Activated CD8-positive, alpha-beta memory T cell treated with anti-CD3 and anti-CD28 coated beads for 1 hour (primary cell): ENCODE data around the gene ARHGAP6.
"Not testable (repeated sequence)": the region's sequence is repeated elsewhere in the genome, so short reads cannot be mapped to it uniquely, and the experiment has no call there.

Experiments used
- DNase-seq, 2 donors: peaks; one replicate each; pipeline ENCODE4 v3.0.0-alpha.2; 2020; ENCODE audit warnings: low read depth in 1 of 2; ENCODE audit errors: extremely low read depth in 1 of 2

The ARHGAP6 gene

GRCh38 chrX:11532291-11533078 lies 133.2 kb downstream of the ARHGAP6 start:
- DNase-seq = no peak

GRCh38 chrX:11531226-11531625 lies 134.5 kb downstream of the ARHGAP6 start:
- DNase-seq = no peak

GRCh38 chrX:11530621-11531020 lies 135.1 kb downstream of the ARHGAP6 start:
- no peak for DNase-seq

GRCh38 chrX:11528623-11529022 lies 137.1 kb downstream of the ARHGAP6 start:
- DNase-seq = no peak

- DNase-seq = no peak
Observed at GRCh38 chrX:11525685-11526084, 140.0 kb downstream of the ARHGAP6 start.

GRCh38 chrX:11519234-11519633 lies 146.5 kb downstream of the ARHGAP6 start:
- DNase-seq = not testable (repeated sequence)

GRCh38 chrX:11509786-11510185 lies 155.9 kb downstream of the ARHGAP6 start:
- no peak for DNase-seq

- DNase-seq = no peak
Observed at GRCh38 chrX:11504234-11504633, 161.5 kb downstream of the ARHGAP6 start.

GRCh38 chrX:11499076-11500044 lies 166.4 kb downstream of the ARHGAP6 start:
- no peak for DNase-seq

- DNase-seq = not testable (repeated sequence)
Observed at GRCh38 chrX:11491375-11491774, 174.3 kb downstream of the ARHGAP6 start.

- DNase-seq = no peak
Observed at GRCh38 chrX:11484290-11484689, 181.4 kb downstream of the ARHGAP6 start.

- no peak for DNase-seq
Observed at GRCh38 chrX:11481035-11481434, 184.7 kb downstream of the ARHGAP6 start.

- no peak for DNase-seq
Observed at GRCh38 chrX:11480626-11481025, 185.1 kb downstream of the ARHGAP6 start.

- DNase-seq = no peak
Observed at GRCh38 chrX:11478911-11479310, 186.8 kb downstream of the ARHGAP6 start.

GRCh38 chrX:11478026-11478425 lies 187.7 kb downstream of the ARHGAP6 start:
- no peak for DNase-seq

GRCh38 chrX:11474576-11474975 lies 191.1 kb downstream of the ARHGAP6 start:
- DNase-seq = no peak

- no peak for DNase-seq
Observed at GRCh38 chrX:11474021-11474420, 191.7 kb downstream of the ARHGAP6 start.

- DNase-seq = no peak
Observed at GRCh38 chrX:11472879-11473278, 192.8 kb downstream of the ARHGAP6 start.

GRCh38 chrX:11472381-11472780 lies 193.3 kb downstream of the ARHGAP6 start:
- no peak for DNase-seq

- no peak for DNase-seq
Observed at GRCh38 chrX:11470250-11470974, 195.3 kb downstream of the ARHGAP6 start.
